HG02798 (cell line): ENCODE data around the gene HOXA11.

Source experiments
- ATAC-seq: cut with Tn5 transposase; IDR thresholded peaks from one replicate; pipeline ENCODE4 v1.9.1; 2021; ENCODE audit warnings: mild to moderate bottlenecking; ENCODE audit not compliant: unreplicated experiment, poor library complexity

The HOXA11 gene

GRCh38 chr7:27194002-27194352, 8.9 kb upstream of the HOXA11 start:
- no peak for ATAC-seq

- ATAC-seq, result no peak
These were observed 8.4 kb upstream of the HOXA11 start for GRCh38 chr7:27193335-27194001.

- ATAC-seq, result no peak
These were observed 7.7 kb upstream of the HOXA11 start for GRCh38 chr7:27192546-27193334.

GRCh38 chr7:27191833-27192545, 7.0 kb upstream of the HOXA11 start:
- no peak for ATAC-seq

GRCh38 chr7:27191161-27191731, 6.2 kb upstream of the HOXA11 start:
- ATAC-seq, result no peak

- no peak for ATAC-seq
These were observed 5.1 kb upstream of the HOXA11 start for GRCh38 chr7:27189997-27190748.

- no peak for ATAC-seq
These were observed 4.4 kb upstream of the HOXA11 start for GRCh38 chr7:27189295-27189996.

GRCh38 chr7:27188386-27189294, 3.6 kb upstream of the HOXA11 start:
- no peak for ATAC-seq

GRCh38 chr7:27187475-27188385, 2.7 kb upstream of the HOXA11 start:
- ATAC-seq, result no peak

- ATAC-seq, result no peak
These were observed 1.8 kb upstream of the HOXA11 start for GRCh38 chr7:27186668-27187474.

GRCh38 chr7:27185854-27186667, 1.0 kb upstream of the HOXA11 start:
- no peak for ATAC-seq

- ATAC-seq, result no peak
These were observed 557 bp downstream of the HOXA11 start for GRCh38 chr7:27184337-27185012.

GRCh38 chr7:27183682-27184336, 1.2 kb downstream of the HOXA11 start:
- ATAC-seq, result no peak

- no peak for ATAC-seq
These were observed 2.0 kb downstream of the HOXA11 start for GRCh38 chr7:27182861-27183681.
